Hematopoietic multipotent progenitor cell treated with erythropoietin and hydrocortisone succinate and interleukin-3 and kit ligand, for 4 days (in vitro differentiated cells): ENCODE results near the gene TNFRSF14.

ENCODE experiments used
- DNase-seq: peaks from one replicate; pipeline ENCODE4 v3.0.0-alpha.2; 2015

Gene TNFRSF14

DNA sequence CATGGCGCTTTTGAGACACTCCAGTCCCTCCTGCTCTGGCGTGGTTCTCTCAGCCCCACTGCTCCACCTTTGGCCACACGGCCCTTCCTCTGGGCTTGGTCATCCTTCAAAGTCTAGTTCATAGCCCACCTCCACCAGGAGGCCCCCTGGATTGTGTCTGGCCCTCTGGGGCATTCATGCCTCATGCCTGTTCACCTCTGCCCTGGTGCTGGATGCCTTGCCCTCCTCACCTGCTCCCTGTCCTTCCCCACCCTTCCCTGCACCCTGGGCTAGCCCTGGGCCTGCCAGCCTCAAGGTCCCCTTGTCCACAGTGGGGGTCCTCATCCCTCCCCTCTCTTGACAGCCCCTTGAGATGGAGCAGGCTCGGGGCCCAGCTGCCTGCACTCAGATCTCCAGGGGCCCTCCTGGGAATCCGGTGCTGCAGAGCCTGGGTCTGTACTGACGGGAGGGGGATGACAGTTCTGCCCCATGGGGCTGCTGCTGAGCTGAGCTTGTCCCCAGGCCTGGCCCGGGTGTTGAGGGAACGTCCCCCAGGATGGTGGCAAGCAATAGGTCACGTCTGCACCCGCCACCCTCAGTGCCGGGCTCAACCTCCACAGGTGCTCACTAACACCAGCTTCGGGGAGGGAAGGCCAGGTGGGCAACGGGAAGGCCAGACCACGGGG, 48.8 kb downstream of the TNFRSF14 start:
- no peak for DNase-seq

DNA sequence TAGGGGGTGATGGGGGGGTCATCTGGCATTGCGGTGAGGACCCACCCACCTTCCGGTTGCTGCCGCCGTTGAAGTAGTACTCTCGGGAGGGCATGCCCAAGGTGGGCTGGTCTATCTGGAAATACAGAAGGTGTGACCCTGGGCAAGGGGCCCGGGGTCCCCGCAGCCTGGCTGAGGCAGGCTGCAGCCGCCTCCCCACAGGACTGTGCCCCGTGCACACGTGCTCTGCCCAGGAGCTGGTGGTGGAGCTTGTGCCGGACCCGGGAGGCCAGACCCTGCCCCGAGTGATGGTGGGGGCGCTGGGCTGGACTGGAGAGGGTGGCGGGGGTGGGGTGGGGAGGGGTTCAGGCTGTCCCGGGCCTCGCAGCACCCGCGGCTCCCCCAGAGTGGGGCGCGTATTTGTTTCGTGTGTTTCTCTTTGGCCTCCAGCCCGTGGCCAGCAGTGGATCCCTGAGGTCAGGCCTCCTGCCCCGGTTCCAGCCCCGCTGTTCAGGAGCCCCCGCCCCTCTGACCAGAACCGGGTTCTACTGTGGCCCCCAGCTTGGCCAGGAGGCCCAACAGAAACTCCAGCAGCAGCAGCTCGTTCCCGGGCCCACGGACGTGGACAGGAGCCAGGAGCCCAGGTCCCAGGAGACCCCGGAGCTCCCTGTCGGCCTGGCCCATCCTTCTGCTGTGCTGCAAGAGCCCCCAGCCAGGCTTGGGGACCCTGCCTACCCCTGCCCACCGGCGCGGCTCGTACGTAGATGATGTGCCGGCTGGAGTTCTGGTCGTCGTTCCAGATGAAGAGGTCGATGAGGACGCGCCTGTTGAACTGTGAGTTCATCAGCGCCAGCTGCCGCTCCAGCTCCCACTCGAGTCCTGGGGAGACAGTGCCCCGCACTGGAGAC, 49.6 kb downstream of the TNFRSF14 start:
- no peak for DNase-seq

DNA sequence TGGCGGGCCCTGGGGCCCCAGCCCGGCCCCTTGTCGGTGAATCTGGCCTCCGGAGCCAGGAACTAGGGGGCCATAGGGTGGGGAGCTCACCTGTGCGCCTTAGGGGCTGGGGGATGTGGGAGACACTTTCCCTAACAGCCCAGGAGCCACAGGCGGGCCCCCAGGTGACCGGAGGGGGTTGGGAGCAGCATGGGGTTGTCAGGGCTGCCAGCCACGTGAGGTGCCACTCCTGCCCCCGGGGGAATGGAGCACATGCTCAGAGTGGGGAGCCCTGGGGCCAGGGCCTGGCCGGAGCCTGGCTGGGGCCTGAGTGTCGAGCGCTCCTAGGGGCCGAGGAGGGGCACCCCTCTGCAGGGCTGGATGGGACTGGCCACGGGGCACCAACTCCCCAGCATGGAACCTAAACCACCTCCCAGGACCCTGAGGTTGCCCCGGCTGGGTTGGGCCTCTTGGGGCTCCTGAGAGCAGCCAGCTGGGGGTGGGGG, 50.3 kb downstream of the TNFRSF14 start:
- DNase-seq, result no peak

DNA sequence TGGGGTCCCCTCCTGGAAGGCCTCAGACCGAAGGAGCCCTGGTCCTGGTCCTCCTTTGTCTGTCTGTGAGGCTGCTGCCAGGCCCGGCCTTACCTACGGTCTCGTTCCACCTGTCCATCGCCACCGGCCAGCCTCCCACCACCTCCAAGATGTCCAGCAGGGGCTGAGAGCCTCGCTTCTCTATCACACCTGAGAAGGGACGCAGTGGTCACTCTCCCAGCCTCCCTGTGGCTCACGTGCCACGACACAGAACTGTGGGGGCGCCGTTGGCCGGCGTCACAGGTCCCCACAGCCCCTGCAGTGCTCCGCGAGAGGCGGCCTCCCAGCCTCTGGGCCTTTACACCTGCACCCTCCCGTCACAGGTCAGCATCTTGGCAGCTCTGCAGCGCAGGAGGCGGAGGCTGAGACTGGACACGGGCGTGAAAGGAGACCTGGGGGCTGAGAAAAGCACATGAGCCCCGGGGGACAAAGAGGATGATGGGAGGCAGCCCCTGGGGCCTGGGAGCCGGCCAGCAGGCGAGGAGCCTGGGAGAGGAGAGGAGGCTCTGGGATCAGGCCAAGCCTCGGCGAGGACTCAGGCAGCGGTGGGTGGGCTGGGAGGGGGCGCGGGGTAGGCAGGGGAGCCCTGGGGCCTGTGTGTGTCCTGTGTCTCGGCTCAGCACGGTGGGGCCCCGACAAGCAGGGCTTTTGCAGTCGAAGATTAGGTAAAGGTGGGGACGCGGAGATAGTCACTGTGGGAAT, 50.9 kb downstream of the TNFRSF14 start:
- no peak for DNase-seq

DNA sequence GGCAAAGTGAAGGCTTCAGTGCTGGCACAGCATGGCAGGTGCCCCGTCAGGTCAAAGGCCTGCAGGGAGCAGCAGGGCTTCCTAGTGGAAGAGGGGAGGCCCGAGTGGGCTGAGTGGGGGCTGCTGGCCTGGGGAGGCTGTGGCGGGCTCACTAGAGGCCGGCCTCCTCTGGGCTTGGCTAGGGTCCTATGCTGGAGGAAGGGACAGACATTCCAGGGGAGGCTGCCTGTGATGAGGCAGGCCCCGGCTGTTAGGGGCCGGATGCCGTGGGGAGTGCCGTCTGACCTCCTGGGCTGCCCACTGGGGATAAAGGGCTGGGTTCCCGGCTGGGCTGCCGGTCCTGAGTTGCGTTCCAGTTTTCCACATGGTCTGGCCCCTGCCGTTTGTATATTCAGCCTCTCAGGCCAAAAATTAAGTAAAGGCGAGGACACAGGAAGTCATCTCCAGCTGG, 51.5 kb downstream of the TNFRSF14 start:
- no peak for DNase-seq

DNA sequence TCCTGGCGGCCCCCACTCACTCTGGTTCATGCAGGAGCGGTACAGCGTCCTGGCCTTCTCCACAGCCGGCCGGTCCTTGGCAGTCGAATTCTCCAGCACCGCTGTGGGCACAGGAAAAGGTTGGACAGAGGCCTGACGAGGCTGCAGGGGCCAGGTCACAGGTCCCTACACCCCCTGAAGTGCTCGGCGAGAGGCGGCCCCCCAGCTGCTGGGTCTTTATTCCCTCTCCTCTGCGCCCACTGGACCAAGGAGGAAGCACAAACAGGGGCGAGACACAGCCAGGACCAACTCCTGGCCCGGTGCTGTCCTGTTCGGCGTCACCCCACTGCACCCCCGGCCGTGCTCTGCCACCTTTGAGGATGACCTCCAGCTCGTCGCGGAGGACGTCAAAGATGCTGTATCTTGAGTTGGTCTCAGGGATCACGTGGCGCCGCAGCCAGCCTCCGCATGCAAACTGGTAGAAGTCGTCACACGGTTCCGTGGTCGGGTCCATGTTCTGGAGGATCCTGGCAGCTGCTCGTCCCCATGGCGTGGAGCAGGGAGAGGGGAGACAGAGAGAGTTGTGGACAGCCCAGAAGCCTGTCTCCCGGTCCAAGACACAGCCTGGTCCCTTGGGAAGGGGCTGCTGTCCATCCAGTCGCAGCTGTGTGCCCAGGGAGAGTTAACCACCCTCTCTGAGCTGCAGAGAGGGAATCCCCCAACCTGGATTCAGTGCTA, 53.3 kb downstream of the TNFRSF14 start:
- no peak for DNase-seq

DNA sequence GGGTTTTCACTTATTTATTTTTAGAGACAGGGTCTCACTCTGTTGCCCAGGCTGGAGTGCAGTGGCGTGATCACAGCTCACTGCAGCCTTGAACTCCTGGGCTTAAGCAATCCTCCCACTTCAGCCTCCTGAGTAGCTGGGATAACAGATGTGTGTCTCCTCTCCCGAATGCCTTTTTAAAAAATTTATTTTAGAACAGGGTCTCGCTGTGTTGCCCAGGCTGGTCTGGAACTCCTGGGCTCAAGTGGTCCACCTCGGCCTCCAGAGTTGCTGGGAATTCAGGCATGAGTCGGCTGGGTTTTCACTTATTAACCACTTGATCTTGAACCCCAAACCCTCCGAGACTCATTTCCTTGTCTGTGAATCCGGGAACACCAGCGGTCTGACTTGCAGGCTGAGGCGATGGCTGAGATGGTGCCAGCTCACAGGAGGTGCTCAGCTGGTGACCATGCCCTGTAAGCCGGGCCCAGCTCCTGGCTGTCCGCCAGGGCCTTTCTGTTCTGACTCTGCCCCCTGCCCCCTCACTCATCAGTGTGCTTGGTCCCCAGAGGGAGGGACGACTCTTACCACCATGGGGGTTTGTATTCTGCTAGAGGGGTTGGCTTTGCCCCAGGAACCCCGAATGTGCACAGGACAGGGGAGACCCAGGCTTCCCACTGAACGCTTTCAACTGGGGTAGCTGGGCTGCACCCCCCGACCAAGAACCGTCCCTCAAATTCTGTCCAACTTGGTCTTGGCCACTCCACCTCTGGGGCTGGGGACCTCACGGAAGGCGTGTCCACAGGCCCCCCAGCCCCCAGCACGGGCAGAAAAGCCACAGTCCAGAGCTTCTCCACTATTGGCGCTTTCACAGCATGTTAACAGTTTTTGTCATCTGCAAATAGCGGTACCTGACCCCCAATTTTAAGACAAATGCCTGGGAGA, 54.1 kb downstream of the TNFRSF14 start:
- DNase-seq, result no peak

DNA sequence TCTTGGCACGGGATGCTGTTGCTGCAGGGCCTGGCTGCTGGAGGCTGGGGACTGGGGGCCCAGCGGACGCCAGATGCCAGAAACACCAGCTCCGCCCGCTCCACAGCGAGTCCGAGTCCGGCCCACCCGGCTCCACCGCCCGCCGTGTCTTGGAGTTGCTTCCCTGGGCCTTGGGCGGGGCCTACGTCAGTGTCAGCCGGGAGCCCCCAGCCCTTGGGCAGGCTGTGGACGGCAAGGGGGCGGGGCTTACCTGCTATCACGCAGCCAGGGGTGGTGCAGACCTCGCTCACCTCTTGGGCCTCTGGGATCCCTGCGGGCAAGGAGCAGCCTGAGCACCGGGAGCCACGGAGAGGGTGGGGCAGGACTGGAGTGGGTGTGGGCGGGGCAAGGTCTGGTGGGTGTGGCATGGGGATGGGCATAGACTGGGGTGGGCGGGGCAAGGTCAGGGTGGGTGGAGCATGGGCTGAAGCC, 54.9 kb downstream of the TNFRSF14 start:
- DNase-seq, result peak; percentile 55

DNA sequence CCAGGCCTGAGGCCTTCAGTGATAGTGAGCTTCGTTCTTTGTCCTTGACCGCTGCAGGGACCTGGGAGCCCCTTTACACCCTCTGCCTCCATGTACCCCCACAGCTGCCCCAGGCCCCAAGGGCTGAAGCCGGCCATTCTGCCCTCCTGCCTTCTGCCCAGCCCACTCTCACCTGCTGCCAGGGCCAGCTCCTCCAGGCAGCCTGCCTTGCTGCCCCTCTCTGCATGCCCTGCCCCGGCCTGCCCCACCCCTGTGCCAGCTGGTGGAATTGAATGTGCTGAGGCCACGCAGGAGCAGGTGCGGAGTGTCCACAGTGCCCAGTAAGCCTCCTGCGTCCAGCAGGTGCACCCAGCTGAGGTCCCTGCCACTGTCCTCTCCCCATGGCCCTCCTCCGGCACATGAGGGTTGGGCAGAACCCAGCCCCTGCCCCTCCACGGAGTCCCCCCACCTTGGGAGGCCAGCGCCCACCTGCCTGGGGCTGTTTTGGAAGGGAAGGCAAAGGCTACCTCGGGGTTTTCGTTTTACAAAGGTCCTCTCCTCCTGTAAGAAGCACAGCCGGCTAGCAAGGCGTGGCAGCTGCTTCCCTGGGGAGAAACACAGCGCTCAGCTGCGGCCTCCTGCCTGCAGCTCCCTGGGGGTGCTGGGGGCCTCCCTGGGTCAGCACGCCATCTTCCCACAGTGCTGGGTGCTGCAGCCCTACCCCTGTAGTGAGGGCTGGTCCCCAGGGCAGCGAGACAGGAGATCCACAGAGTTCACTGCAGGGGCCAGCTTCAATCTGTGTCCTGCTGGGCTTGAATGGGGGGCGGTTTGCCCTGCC, 55.7 kb downstream of the TNFRSF14 start:
- DNase-seq, result no peak

DNA sequence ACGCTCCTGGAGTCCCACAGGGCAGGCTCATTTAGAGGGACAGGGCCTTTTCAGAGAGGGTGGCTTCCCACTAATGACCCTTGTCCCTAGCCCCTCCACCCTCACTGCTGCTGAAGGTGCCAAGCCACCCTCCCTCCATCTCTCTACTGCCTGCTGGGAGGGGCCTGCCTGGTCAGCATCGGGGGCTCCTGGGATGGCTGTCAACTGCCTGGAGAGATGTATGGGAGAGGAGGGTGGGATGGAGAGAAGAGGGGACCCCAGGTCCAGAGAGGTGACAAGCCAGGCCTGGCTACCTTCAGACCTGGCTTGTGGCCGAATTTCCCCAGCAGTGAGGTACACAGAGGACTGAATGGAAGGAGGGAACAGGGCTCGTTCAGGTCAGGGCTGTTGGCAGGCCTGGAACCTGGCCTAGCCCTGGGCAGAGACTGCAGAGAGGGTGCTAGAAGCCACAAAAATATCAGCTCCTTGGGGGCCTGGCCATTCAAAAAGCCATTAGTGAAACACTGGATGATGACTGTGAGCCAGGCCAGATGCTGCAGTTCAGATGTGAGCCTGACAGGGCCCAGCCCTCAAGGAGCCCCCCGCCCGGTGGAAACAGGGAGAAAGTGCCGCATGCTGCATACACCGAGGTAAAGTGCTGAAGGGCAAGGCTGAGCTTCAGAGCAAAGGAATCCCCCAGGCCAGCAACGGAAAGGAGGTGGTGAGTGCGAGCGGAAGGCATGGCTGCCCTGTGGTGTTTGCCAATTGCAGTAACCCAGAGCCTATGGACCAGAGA, 56.6 kb downstream of the TNFRSF14 start:
- no peak for DNase-seq
